Activated CD8-positive, alpha-beta T cell treated with anti-CD3 and anti-CD28 coated beads, Interleukin-2, amount 10 ng/mL, durations not matched to agents 7 days and 5 days (primary cell): ENCODE data around the gene RIC8A. TPM values are rescaled to one million over a fixed set of nuclear protein-coding genes. Genes with fewer than 3 reads are reported as not detected.
"Not testable (repeated sequence)": the region's sequence is repeated elsewhere in the genome, so short reads cannot be mapped to it uniquely, and the experiment has no call there.

ENCODE experiments used
- ATAC-seq: fragments of 150-1000 bp; cut with Tn5 transposase; one replicate; pipeline ENCODE4 v1.10.0; 2021; ENCODE audit warnings: moderate library complexity
- CTCF ChIA-PET: fragments of 350-600 bp; sonication (Branson Sonifier 250); formaldehyde crosslinking; loops from one replicate; lab custom pipeline; 2021; ENCODE audit warnings: antibody characterized with exemption; lab: Charles Lee
- POLR2A ChIA-PET: fragments of 350-600 bp; sonication (Branson Sonifier 250); formaldehyde crosslinking; loops from one replicate; lab custom pipeline; 2021; ENCODE audit warnings: antibody characterized with exemption; lab: Charles Lee
- DNase-seq: peaks from one replicate; pipeline ENCODE4 v3.0.0-alpha.2; 2020
- H3K27ac Mint-ChIP-seq: one replicate; pipeline ENCODE4 v1.8.0; 2021; ENCODE audit warnings: mild to moderate bottlenecking, mixed read lengths
- H3K27me3 Mint-ChIP-seq: one replicate; pipeline ENCODE4 v1.8.0; 2021; ENCODE audit warnings: low read depth, mixed read lengths
- H3K36me3 Mint-ChIP-seq: one replicate; pipeline ENCODE4 v1.8.0; 2021; ENCODE audit warnings: low read depth, mixed read lengths
- H3K4me1 Mint-ChIP-seq: one replicate; pipeline ENCODE4 v1.8.0; 2021; ENCODE audit warnings: low read depth, mixed read lengths
- H3K4me3 Mint-ChIP-seq: one replicate; pipeline ENCODE4 v1.8.0; 2021; ENCODE audit warnings: mild to moderate bottlenecking, mixed read lengths
- H3K9me3 Mint-ChIP-seq: one replicate; pipeline ENCODE4 v1.8.0; 2022; ENCODE audit warnings: mixed read lengths; ENCODE audit not compliant: insufficient read depth
- total RNA-seq, 2 experiments: library from RNA; stranded (reverse); gene quantifications; one replicate each; pipeline ENCODE4 v1.2.3, GENCODE V29; 2021

The RIC8A gene
- total RNA-seq, 2 experiments from 2014 or later: 121 to 126 TPM

DNA sequence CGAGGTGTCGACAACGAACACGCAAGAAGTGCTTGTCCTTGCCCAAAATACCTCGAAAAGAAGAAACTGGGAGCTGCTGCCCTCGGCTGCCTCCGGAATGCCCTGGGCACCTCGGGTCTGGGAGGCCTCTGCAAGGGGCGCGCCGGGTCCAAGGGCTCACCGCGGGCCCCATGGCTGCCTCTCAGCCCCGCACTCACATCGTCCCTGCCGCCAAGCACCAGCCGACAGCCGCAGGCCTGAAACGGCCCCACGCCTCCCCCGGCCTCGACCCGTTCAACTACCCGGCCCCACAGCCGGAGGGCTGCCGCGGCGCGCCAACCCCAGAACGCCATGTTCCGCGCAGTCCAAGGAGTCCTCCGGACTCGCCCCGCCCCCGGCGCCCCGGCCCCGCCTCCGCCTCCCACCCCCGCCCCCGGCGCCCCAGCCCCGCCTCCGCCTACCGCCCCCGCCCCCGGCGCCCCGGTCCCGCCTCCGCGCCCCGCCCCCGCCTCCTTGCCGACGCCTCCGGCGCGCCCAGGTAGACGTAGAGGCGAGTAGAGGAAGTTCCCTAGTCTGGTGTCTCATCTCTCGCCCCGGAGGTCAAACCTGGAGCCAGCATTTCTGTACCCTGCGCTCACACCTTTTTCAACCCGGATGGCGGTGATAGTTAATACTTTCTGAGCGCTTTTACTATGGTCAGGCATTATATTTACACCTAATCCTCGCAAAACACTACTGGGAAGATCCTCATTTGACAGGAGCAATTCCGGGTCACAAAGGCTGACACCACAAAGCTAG is 28.7 kb downstream of the RIC8A start, which contains the start of gene SIRT3:
TSS of gene SIRT3 (minus strand) at position 346 of the 777 bp plus-strand sequence. CDS start at position 332, 14 bp downstream.
- peak; percentile 89 for ATAC-seq
- peak within 1 kb of the TSS; percentile 99 for H3K4me3 Mint-ChIP-seq
- H3K36me3 Mint-ChIP-seq: peaks cover 16% of the 10 kb centered on the region
- H3K27me3 Mint-ChIP-seq: no peaks in the 10 kb centered on the region
- H3K27ac Mint-ChIP-seq: peak within 1 kb of the TSS; percentile 99
- H3K4me1 Mint-ChIP-seq: peaks cover 39% of the 10 kb centered on the region
- DNase-seq: peak; percentile 89
- ChIA-PET POLR2A (interaction anchor here (0.6 to 2.7 kb wide), 10 partner anchors 15 to 119 kb away, joined by 3 to 16 read pairs (median 6); partner anchors contain the start of genes BET1L and RIC8A), CTCF (interaction anchor here (1.6 to 7.2 kb wide), 4 partner anchors 14 to 31 kb away, joined by 5 to 86 read pairs (median 8); partner anchors contain the start of genes BET1L and RIC8A)
- no peaks in the 10 kb centered on the region for H3K9me3 Mint-ChIP-seq

DNA sequence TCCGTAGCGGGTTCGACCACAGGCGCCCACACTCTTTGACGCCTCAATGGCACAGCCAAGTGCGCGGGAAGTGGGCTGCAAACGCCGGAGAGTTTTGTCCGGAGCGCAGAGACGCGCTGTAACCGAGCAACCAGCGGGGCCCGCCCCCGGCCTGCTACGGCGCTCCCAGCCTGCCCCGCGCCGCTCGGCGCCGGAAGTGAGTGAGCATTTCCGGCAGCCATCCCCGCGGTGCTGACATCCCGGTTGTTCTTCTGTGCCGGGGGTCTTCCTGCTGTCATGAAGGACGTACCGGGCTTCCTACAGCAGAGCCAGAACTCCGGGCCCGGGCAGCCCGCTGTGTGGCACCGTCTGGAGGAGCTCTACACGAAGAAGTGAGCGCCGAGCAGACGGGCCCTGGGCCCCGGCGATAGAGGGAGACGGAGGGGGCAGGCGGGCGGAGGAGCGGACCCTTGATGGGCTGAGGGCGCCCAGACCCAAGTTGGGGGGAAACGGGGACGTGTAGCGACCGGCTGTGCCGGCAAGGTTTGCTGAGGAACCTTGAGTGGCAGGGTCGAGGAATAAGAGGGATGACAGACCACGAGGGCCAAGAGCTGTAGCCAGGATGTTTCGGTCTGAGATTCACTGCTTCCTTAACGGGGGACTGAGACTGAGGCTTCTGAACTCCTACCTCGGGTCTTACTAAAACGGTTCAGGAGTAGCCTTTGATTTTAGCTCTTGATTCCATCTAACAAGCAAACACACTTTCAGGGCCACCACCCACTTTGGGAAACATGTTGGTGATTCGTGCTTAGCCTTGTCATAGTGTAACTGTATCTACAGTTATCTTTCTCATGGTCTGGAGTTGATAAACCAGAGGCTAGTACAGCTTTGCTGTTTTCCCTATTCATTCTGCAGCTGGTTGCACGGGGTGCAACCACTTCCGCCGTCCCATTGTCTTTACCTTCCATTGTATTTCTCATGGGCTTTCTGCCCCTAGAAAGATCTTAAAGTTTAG is 29.6 kb downstream of the RIC8A start, which contains the start of gene PSMD13:
TSS of gene PSMD13 (plus strand) at position 203 of the 994 bp plus-strand sequence. CDS start at position 277, 74 bp downstream.
- no peaks in the 10 kb centered on the region for H3K27me3 Mint-ChIP-seq
- ChIA-PET CTCF (interaction anchor here (0.8 to 7.2 kb wide), 11 partner anchors 10 to 282 kb away, joined by 3 to 86 read pairs (median 3); partner anchors contain the start of genes BET1L and RIC8A), POLR2A (interaction anchor here (0.6 to 2.7 kb wide), 16 partner anchors 14 to 379 kb away, joined by 3 to 16 read pairs (median 4); partner anchors contain the start of genes BET1L, IRF7 and RIC8A)
- ATAC-seq (peak; percentile 87), DNase-seq (peak; percentile 92)
- no peaks in the 10 kb centered on the region for H3K9me3 Mint-ChIP-seq
- peak within 1 kb of the TSS; percentile 99 for H3K4me3 Mint-ChIP-seq
- peaks cover 48% of the 10 kb centered on the region for H3K4me1 Mint-ChIP-seq
- peaks cover 25% of the 10 kb centered on the region for H3K36me3 Mint-ChIP-seq
- peak within 1 kb of the TSS; percentile 99 for H3K27ac Mint-ChIP-seq

DNA sequence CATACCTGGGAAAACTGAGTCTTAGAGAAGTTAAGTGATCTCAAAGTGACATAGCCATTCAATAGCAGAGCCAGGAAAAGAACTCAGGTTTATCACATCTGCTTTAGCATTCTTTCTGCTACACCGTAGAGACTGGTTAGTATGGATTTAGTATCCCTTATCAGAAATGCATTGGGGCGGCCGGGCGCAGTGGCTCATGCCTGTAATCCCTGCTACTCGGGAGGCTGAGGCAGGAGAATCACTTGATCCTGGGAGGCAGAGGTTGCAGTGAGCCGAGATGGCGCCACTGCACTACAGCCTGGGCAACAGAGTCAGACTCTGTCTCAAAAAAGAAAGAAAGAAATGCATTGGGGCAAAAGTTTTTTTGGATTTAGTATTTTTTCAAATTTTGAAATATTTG is 30.8 kb downstream of the RIC8A start:
- DNase-seq, H3K9me3 Mint-ChIP-seq, H3K27me3 Mint-ChIP-seq, ATAC-seq: not testable (repeated sequence)
- Mint-ChIP-seq H3K4me3 (peak overlapping the region; percentile 99), H3K36me3 (peaks cover 34% of the 10 kb centered on the region), H3K4me1 (peaks cover 55% of the 10 kb centered on the region), H3K27ac (peak overlapping the region; percentile 19)
- ChIA-PET POLR2A (interaction anchor here (1.7 to 2.7 kb wide), 4 partner anchors 13 to 31 kb away, joined by 4 to 16 read pairs (median 12); partner anchors contain the start of genes BET1L and RIC8A), CTCF (interaction anchor here (1.0 to 7.2 kb wide), 6 partner anchors 8 to 281 kb away, joined by 3 to 86 read pairs (median 6); partner anchors contain the start of genes BET1L and RIC8A)

DNA sequence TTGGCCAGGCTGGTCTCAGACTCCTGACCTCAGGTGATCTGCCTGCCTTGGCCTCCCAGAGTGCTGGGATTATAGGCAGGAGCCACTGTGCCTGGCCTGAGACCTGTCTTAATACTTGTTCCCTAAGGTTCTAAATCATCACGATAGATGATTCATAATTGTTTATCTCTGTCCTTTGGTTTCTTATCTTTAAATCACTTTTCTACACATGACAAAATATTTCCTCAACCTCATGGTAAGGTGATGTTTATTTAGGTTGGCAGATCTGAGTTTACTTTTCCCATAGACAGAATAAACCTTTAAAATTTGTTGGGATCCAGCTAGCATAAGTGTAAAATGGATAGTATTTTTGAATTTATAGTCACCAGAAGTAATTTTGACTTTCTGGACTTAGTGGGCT is 32.8 kb downstream of the RIC8A start:
- H3K27ac Mint-ChIP-seq: no peak overlapping the region
- ChIA-PET CTCF (interaction anchor here (1.0 to 7.2 kb wide), 2 partner anchors 10 to 47 kb away, joined by 4 to 86 read pairs; no protein-coding TSS in a partner anchor), POLR2A (interaction anchor here (0.6 to 1.7 kb wide), 2 partner anchors 28 to 467 kb away, joined by 3 to 4 read pairs; no protein-coding TSS in a partner anchor)
- no peak overlapping the region for H3K4me3 Mint-ChIP-seq
- no peaks in the 10 kb centered on the region for H3K27me3 Mint-ChIP-seq
- no peak for DNase-seq
- H3K4me1 Mint-ChIP-seq: peaks cover 60% of the 10 kb centered on the region
- no peaks in the 10 kb centered on the region for H3K9me3 Mint-ChIP-seq
- no peak for ATAC-seq
- peaks cover 49% of the 10 kb centered on the region for H3K36me3 Mint-ChIP-seq

DNA sequence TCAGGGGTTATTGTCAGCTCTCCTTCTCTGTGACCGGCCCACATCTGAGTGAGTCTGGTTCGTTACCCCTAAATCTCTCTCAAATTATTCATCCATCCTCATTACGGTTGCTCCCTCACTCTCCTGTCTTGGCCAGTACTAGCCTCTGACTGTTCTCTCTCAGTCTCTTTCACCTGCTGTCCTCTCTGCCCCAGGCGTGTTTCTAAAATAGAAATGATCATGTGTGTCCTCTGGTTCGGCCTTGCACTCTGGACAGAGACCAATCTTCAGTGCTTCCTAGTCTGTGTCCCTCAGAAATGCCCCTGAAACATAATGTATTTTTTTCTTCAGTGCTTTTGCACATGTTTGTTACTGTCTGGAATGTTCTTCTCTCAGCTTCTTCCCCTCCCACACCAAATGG is 34.1 kb downstream of the RIC8A start:
- peaks cover 55% of the 10 kb centered on the region for H3K4me1 Mint-ChIP-seq
- DNase-seq: no peak
- ChIA-PET POLR2A (no interaction called here), CTCF (interaction anchor here (0.8 to 7.2 kb wide), 2 partner anchors 9 to 26 kb away, joined by 3 to 86 read pairs; no protein-coding TSS in a partner anchor)
- H3K36me3 Mint-ChIP-seq: peaks cover 59% of the 10 kb centered on the region
- no peak overlapping the region for H3K4me3 Mint-ChIP-seq
- ATAC-seq: no peak
- H3K27me3 Mint-ChIP-seq: no peaks in the 10 kb centered on the region
- H3K9me3 Mint-ChIP-seq: no peaks in the 10 kb centered on the region
- no peak overlapping the region for H3K27ac Mint-ChIP-seq

DNA sequence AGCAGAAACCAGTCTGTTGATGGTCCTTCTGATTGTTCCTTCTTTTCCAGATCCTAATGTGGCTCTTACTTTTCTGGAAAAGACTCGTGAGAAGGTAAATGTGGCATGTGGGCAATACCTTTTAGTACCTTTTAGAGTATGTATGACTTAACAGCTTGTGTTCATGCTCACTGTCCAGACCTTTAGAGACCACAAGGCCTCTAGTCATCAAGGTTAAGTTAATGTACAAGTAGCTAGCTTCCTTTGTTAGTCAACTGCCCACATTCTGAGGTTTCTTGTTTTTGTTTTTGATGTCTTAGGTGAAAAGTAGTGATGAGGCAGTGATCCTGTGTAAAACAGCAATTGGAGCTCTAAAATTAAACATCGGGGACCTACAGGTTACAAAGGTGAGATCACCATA is 36.9 kb downstream of the RIC8A start:
- H3K4me1 Mint-ChIP-seq: peaks cover 40% of the 10 kb centered on the region
- no peaks in the 10 kb centered on the region for H3K9me3 Mint-ChIP-seq
- H3K27ac Mint-ChIP-seq: peak overlapping the region; percentile 21
- ATAC-seq (no peak), DNase-seq (no peak)
- ChIA-PET CTCF (interaction anchor here (1.0 to 2.0 kb wide), 3 partner anchors 14 to 61 kb away, joined by 3 to 6 read pairs (median 6); no protein-coding TSS in a partner anchor), POLR2A (interaction anchor here (2.3 kb wide), 1 partner anchor 23 kb away, joined by 9 read pairs; no protein-coding TSS in a partner anchor)
- no peaks in the 10 kb centered on the region for H3K27me3 Mint-ChIP-seq
- no peak overlapping the region for H3K4me3 Mint-ChIP-seq
- peaks cover 77% of the 10 kb centered on the region for H3K36me3 Mint-ChIP-seq

DNA sequence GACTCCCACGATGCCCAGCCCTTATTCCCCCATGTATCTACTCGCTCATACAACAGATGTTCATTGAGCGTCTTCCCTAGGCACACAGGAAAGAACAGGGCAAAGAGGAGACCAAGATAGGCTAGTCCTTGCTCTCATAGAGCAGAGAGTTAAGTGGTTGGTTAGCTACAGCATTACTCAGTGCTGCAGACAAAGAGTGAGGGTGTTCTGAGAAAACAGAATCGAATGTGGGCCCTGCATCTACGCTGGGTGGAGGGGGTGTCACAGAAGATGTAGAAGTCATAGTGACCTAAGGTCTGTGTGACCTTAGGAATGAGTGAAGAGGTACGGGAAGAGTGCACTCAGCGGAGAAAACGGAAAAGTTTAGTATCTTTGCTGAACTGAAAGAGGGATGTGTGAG is 41.6 kb downstream of the RIC8A start:
- Mint-ChIP-seq H3K27ac (no peak overlapping the region), H3K27me3 (no peaks in the 10 kb centered on the region)

DNA sequence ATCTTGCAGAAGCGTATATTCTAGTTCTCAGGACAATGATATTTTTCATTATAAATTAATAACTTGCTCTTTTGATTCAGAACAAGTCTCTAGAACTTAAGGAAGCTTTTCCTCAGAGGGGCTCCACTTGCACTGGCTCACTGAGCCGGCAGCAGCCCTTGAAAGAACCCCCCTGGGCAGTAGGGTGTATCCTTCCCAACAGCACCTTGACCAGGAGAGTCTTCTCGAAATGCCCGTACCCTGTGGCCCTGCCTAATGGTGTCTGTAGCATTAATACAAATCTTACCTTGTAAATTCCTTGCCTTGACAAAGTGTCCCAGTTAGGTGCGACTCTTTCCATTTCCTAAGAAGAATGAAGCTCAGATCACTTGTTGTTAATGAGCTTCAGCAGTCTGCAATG is 42.8 kb downstream of the RIC8A start:
- Mint-ChIP-seq H3K4me1 (peaks cover 21% of the 10 kb centered on the region), H3K27me3 (no peaks in the 10 kb centered on the region), H3K4me3 (no peak overlapping the region), H3K9me3 (no peaks in the 10 kb centered on the region), H3K36me3 (peaks cover 77% of the 10 kb centered on the region), H3K27ac (peak overlapping the region; percentile 79)
- DNase-seq (no peak), ATAC-seq (peak; percentile 23)
- ChIA-PET CTCF (interaction anchor here (0.8 to 5.1 kb wide), 37 partner anchors 10 to 268 kb away, joined by 3 to 86 read pairs (median 9); partner anchors contain the start of genes BET1L, IFITM2, IFITM5 and NLRP6), POLR2A (interaction anchor here (0.6 to 3.0 kb wide), 15 partner anchors 11 to 200 kb away, joined by 3 to 36 read pairs (median 5); partner anchors contain the start of genes BET1L, NLRP6, PGGHG and PSMD13)

More for the DNA sequence above, 41.6 kb downstream of the RIC8A start:
- ATAC-seq (no peak), DNase-seq (no peak)
- Mint-ChIP-seq H3K4me1 (peaks cover 26% of the 10 kb centered on the region), H3K9me3 (no peaks in the 10 kb centered on the region), H3K36me3 (peaks cover 83% of the 10 kb centered on the region), H3K4me3 (no peak overlapping the region)
- POLR2A ChIA-PET: no interaction called here
- CTCF ChIA-PET: interaction anchor here (1.0 to 5.1 kb wide), 9 partner anchors 9 to 270 kb away, joined by 3 to 86 read pairs (median 4); partner anchors contain the start of genes IFITM2, PGGHG, PSMD13 and SIGIRR

DNA sequence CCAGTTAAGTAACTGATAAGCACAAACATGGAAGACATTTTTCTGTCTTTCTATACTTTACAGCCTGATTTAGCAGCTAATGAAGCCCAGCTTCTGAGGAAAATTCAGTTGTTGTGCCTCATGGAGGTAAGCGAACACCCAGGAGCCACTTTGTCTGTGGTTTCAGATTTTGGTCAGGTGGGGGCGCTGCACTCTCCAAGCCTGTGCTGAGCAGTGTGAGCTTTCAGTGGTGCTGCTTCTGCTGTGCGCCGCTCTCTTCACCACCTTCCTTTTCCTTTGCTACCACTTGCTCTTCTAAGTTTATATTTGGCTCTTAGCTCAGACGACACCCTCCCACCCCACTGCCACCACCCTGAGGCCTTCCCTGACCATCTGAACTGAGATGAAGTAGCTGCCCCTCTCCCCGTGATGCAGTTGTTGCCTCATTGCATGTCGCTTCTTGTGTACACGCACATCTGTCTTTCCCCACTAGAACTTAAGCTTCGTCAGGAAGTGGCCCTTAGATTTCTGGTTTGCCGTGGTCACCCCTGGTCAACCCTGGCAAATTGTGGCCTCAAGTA is 43.3 kb downstream of the RIC8A start:
- POLR2A ChIA-PET: interaction anchor here (0.6 to 3.0 kb wide), 16 partner anchors 11 to 285 kb away, joined by 3 to 36 read pairs (median 5); partner anchors contain the start of genes BET1L, HRAS, NLRP6 and PGGHG
- Mint-ChIP-seq H3K27ac (peak overlapping the region; percentile 79), H3K9me3 (no peaks in the 10 kb centered on the region), H3K36me3 (peaks cover 71% of the 10 kb centered on the region), H3K4me1 (peaks cover 21% of the 10 kb centered on the region), H3K4me3 (peak overlapping the region; percentile 29), H3K27me3 (peaks cover 2% of the 10 kb centered on the region)
- CTCF ChIA-PET: interaction anchor here (0.8 to 5.1 kb wide), 40 partner anchors 10 to 268 kb away, joined by 3 to 86 read pairs (median 8); partner anchors contain the start of genes BET1L, IFITM2, IFITM5 and NLRP6
- peak; percentile 90 for DNase-seq
- peak; percentile 97 for ATAC-seq

DNA sequence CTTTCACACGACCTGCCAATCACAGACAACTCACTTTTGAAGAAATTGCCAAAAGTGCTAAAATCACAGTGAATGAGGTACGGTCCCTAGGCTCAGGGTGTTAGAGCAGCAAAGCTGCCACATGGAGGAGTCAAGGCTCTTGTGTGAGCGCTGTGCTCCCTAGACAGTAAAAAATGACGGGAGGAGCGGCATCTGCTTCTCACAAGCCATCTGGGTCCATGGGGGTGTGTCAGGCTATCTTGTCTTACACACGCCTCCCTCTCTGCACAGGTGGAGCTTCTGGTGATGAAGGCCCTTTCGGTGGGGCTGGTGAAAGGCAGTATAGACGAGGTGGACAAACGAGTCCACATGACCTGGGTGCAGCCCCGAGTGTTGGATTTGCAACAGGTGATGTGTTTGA is 44.0 kb downstream of the RIC8A start:
- Mint-ChIP-seq H3K4me1 (peaks cover 21% of the 10 kb centered on the region), H3K9me3 (no peaks in the 10 kb centered on the region), H3K27ac (peak overlapping the region; percentile 40), H3K27me3 (peaks cover 3% of the 10 kb centered on the region), H3K4me3 (no peak overlapping the region), H3K36me3 (peaks cover 65% of the 10 kb centered on the region)
- POLR2A ChIA-PET: interaction anchor here (0.6 to 3.0 kb wide), 10 partner anchors 12 to 284 kb away, joined by 3 to 36 read pairs (median 8); partner anchors contain the start of genes HRAS, NLRP6, PGGHG and PSMD13
- DNase-seq (no peak), ATAC-seq (no peak)
- CTCF ChIA-PET: interaction anchor here (0.8 to 5.1 kb wide), 36 partner anchors 9 to 267 kb away, joined by 3 to 86 read pairs (median 10); partner anchors contain the start of genes BET1L, IFITM2, IFITM5 and NLRP6
